Embryonic facial prominence (tissue), 1 donor: ENCODE results near the gene KIF13A.
A peak's percentile ranks its signal among the peaks of the same experiment; 100 is the strongest.
"Not testable (repeated sequence)": the region's sequence is repeated elsewhere in the genome, so short reads cannot be mapped to it uniquely, and the experiment has no call there.

Experiments used
- DNase-seq: peaks from one replicate; pipeline ENCODE4 v3.0.0-alpha.2; 2016; ENCODE audit errors: extremely low spot score

KIF13A gene

DNA sequence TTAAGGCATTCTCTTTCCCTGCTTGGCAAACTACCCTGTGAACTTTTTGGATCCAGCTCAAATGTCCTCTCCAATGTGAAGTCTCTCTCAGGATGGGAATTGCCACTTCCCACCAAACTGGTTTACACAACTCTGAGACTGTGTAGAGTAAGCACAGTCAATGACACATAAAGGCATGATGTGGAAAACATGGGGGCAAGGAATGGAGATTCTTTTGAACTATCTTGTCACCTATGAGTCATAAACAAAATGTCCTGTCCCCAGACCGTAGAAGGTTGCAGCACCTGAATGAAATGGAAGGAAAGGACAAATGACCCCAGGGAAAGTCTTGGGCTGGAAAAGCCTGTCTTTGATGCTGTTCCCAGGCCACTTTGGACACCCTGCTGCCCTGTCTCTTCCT lies 11.0 kb upstream of the KIF13A start:
- DNase-seq: no peak

- no peak for DNase-seq
Measured at GRCh38 chr6:17998003-17998402, 10.6 kb upstream of the KIF13A start.

GRCh38 chr6:17995414-17995813 lies 8.0 kb upstream of the KIF13A start:
- no peak for DNase-seq

- no peak for DNase-seq
Measured at GRCh38 chr6:17994019-17994418, 6.6 kb upstream of the KIF13A start.

DNA sequence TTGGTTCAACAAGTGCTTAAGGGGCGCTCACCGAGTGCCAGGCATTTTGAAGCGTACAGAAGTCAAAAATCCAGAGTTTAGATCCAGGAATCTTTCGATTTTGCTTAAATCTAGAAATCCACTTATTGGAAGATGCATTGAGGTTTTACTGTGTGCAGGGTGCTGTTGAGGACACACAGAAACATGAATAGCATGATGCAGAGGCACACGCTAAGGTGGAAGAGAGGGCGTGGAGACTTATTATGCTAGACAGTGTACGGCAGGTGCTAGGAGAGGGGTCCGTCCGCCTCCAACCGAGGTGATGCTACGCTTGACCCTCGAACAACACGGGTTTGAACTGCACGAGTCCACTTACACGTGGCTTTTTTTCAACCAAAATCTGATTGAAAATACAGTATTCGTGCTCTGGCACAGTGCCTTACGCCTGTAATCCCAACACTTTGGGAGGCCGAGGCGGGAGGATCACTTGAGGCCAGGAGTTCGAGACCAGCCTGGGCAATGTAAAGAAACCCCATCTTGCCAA lies 1.0 kb upstream of the KIF13A start:
- DNase-seq: no peak

DNA sequence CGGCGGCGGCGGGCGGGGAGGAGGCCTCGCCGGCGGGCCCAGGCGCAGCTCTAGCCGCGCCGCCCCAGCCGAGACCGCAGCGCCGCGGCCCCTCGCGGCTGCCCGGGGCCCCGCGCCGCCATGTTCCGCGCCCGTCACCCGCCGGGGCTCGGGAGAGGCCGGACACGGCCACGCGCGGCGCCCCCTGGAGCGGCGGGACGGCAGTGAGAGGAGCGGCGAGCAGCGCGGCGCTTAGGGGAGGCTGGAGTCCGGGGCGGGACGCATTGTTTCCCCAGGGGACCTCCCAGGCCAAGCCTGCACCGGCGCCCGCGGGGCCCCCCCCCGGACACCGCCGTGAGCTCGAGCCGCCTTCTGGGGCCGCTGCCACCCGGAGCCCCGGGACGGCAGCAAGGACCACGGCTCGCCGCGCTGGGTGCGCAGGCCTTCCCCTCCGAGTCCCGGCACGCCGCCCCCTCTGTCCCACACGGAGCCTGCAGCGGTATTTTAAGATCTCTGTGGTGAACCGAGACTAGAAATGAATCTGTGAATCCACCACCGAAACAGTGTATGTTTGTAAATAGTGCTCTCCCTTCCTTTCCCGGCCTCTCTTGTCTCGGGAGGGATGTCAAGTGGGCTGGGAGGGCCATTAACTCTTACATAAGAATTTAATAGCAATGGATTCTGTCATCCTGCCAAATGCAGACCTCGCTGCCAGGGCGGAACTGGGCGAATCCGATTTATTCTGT lies 424 bp upstream of the KIF13A start:
- DNase-seq: peak; percentile 46

- DNase-seq: no peak
Measured at GRCh38 chr6:17986656-17987446, 584 bp downstream of the KIF13A start.

DNA sequence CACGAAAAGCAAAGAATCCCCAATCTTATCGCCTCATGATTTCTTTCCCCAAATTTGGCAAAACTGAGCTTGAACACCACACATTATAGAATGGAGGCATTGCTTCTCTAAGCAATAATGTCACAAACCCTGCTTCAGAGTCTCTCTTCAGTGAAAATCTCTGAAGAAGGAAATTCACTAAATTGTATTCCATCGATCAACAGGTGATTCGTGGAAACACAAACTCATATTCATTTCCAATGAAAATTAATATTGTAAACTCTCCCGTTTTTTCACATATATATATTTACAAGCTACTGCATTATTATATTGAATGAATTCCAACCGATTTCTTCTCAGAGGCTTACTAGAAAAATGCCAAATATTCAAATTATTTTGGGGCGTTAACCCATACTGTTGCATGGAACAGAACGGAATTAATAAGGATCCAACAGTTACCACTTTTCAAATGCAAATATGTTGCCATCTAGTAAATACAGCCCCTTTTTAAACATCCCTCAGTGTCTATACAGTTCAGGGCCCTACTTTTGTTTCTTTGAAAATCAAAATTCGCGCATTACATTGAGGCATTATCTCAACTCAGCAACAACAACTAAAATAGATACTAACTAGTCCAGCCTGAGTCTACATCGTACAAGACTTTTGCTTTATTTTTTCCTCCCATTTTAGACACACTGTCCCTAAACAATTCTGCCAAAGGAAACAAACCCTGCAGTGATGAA lies 1.3 kb downstream of the KIF13A start:
- DNase-seq: no peak

DNA sequence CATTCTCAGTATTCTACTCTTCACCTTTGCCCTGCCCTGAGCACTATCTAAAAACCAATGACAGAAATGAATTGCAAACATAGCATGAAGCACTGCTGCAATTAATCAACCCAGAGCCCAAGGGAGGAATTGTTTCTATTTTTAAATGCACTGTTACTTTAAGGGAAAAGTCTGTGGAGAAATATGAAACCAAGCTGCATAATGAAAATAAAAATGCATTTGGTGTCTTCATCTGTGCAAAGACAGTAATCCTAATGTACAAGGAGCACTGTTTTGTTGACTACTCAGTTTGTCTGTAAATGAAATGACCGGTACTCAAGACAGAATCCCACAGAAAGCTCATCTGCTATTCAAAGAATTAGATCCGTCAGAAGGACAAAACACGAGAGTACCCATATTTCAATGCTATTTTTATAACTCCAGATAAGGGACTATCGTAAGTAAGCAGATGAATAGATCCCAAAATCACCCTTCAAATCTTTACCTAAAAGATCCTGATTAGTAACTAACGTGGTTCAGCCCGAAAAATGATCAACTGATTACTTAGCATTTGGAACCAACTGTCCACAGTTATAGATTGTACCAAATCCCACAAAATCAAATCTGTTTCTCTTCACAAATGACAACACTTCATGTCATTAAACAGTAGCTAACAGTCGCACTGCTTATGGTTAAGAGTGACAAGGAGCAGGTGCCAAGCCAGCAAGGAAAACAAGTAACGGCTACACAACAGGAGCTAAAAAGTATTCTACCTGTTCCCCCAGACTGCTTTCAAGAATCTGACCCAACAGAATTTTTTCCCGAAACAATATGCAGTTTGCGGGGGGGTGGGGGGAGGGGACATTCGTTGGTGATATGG lies 2.4 kb downstream of the KIF13A start:
- DNase-seq: no peak

DNA sequence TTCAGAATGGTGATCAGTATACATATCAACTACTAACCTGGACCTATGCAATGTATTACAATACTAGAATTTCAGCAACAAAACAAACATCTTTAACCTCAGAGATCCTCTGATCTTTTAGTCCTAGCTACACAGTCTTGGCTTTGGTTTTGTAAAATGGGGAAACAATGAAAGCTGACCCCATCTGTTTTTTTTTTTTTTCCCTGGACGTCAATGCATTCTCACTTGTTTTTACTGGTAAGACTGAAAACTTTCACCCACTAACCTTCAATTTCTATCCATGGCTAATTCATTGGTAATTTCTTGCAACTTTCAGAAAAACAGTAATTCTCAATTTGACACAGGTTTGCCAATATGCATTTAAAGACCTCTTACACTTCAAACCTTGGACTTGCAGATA lies 3.0 kb downstream of the KIF13A start:
- DNase-seq: no peak

- no peak for DNase-seq
Measured at GRCh38 chr6:17983730-17984129, 3.7 kb downstream of the KIF13A start.

- DNase-seq: no peak
Measured at GRCh38 chr6:17980329-17980728, 7.1 kb downstream of the KIF13A start.

DNA sequence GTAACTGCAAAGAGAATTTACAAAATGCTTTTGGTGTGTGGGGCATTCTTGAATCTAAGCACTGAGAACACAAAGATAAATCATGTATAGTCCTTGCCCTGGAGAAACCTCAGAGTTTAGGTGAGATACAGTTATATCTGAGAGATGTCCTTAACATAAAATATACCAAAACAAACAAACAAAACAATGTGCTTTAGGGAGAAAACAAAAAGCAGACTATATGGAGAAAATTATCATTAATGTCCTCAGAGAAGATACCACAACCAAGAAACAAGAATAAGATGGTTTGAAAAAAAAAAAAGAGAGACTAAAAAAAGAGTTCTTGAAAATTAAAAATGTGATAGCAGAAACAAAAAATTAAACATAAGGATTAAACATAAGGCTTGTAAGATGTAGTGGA lies 8.0 kb downstream of the KIF13A start:
- DNase-seq: no peak

- not testable (repeated sequence) for DNase-seq
Measured at GRCh38 chr6:17976258-17976657, 11.2 kb downstream of the KIF13A start.

- DNase-seq: no peak
Measured at GRCh38 chr6:17974570-17975368, 12.7 kb downstream of the KIF13A start.

DNA sequence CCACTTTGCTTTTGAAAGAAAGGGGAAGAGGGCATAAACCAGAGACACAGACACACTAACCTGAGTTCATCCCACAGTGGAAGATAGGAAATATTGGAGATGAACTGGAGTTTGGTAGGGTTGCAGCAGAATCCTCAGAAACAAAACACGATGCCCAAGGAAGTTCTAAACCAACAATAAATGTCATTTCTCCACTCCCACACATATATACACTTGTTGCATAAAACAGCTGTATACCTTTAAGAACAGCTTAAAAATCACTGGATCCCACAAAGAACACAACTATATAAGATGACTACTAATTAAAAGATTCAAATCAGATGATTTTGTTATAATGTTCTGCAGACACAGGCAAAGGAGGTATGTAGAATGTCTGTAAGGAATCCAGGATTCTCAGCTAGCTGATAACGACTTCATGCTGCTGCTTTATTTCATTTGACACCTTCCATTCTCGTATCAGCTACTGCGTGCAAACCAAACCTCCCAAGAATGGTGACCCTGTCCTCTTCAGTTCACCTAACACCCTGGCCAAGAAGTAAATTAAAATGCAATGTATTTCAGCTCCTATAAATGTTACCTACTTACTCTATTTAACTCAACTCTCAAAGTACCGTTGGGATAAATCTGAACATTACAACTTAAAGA lies 14.3 kb downstream of the KIF13A start:
- no peak for DNase-seq

GRCh38 chr6:17972074-17972952 lies 15.1 kb downstream of the KIF13A start:
- no peak for DNase-seq

GRCh38 chr6:17971128-17972073 lies 16.0 kb downstream of the KIF13A start:
- no peak for DNase-seq
